ENCODE results near the gene TIGAR. TPM values are rescaled to one million over a fixed set of nuclear protein-coding genes. Genes with fewer than 3 reads are reported as not detected.
A peak's percentile ranks its signal among the peaks of the same experiment; 100 is the strongest.

Gene TIGAR
- total and polyA plus RNA-seq, 7 experiments from 2014 or later: 4.4 to 15.8 (median 8.2) TPM

GRCh38 chr12:4281173-4281654, 39.8 kb upstream of the TIGAR start:
- Mint-ChIP-seq H3K4me1 (peaks cover 56 to 97% (median 86%) of the 10 kb centered on the region in 7 donors), H3K36me3 (peaks cover 22 to 79% (median 38%) of the 10 kb centered on the region in 5 donors), H3K27ac (peak overlapping the region in 4 of 9 donors; percentile 30 to 90 (median 70)), H3K9me3 (peaks cover 0 to 3% (median 0%) of the 10 kb centered on the region in 11 donors), H3K27me3 (no peaks in the 10 kb centered on the region), H3K4me3 (peak overlapping the region in 1 of 10 donors; percentile 29)
- CTCF ChIA-PET: interaction anchor here (0.6 to 7.3 kb wide), 4 partner anchors 273 to 318 kb away, joined by 3 to 102 read pairs (median 3); no protein-coding TSS in a partner anchor
- H3K36me3 ChIP-seq (ENCODE audit: control insufficient read depth in 2 of 3, insufficient read depth in 3 of 3, low read length in 3 of 3): peaks cover 43 to 91% (median 58%) of the 10 kb centered on the region in 3 experiments
- ATAC-seq (no peak), DNase-seq (no peak)
- peak overlapping the region; percentile 39 for H3K27ac ChIP-seq (ENCODE audit: low read depth, low read length)
- intact Hi-C loops (cut with micrococcal nuclease): no loop called here
- no peaks in the 10 kb centered on the region for H3K27me3 ChIP-seq (ENCODE audit: control insufficient read depth in 2 of 2, insufficient read depth in 2 of 2, low read length in 2 of 2)
- no peaks in the 10 kb centered on the region for H3K9me3 ChIP-seq (ENCODE audit: control insufficient read depth in 2 of 3, low read length in 3 of 3)
- H3K4me3 ChIP-seq (ENCODE audit: low read length): no peak overlapping the region
- POLR2A ChIA-PET: interaction anchor here (0.9 to 1.2 kb wide), 2 partner anchors 12 to 17 kb away, joined by 3 to 6 read pairs; no protein-coding TSS in a partner anchor
- H3K4me1 ChIP-seq (ENCODE audit: control insufficient read depth in 2 of 2, insufficient read depth in 2 of 2, low read length in 2 of 2): peaks cover 30 to 57% of the 10 kb centered on the region in 2 donors

DNA sequence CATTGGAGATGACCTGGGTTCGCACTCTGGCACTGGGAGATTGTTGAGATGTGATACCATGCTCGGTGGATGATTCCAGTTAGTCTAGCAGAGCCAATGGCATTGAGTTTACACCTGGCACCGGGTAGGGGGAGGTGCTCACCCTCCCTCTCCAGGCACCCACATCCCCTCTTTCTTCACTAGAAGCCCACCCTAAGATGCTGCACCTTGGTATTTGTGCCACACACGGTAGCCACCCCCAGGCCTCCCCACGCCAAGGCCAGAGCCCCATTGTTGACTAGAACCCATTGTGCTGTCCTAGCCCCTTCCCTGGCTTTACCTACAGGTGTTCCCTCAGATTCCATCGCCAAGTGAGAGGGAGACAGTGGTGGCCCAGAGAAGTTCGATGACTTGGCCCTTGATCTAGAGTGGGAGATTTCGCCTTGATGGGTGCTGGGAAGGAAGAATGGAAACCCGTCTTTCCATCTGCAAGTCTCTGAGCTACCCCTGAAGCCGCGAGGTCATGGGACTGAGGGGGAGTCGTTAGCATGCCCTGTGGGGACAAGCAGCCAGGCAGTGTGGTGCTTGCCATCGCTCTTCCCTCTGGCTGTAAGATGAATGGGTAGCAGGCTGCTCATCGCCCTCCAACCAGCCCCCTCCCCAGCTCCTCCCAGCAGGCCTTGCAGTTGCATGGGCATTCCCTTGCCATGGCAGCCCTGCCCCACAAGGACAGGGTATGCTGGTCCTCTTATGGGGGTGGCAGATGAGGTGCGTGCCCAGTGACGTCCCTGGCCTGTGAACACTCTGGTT, 38.7 kb upstream of the TIGAR start:
- H3K36me3 ChIP-seq (ENCODE audit: control insufficient read depth in 2 of 3, insufficient read depth in 3 of 3, low read length in 3 of 3): peaks cover 47 to 99% (median 65%) of the 10 kb centered on the region in 3 experiments
- H3K27ac ChIP-seq (ENCODE audit: low read depth, low read length): no peak overlapping the region
- H3K27me3 ChIP-seq (ENCODE audit: control insufficient read depth in 2 of 2, insufficient read depth in 2 of 2, low read length in 2 of 2): no peaks in the 10 kb centered on the region
- Mint-ChIP-seq H3K9me3 (peaks cover 0 to 3% (median 0%) of the 10 kb centered on the region in 11 donors), H3K36me3 (peaks cover 19 to 77% (median 34%) of the 10 kb centered on the region in 5 donors), H3K27ac (peak overlapping the region in 7 of 9 donors; percentile 34 to 77 (median 62)), H3K27me3 (no peaks in the 10 kb centered on the region), H3K4me1 (peaks cover 56 to 97% (median 86%) of the 10 kb centered on the region in 7 donors), H3K4me3 (peak overlapping the region in 1 of 10 donors; percentile 32)
- H3K4me3 ChIP-seq (ENCODE audit: low read length): no peak overlapping the region
- CTCF ChIA-PET: no interaction called here
- POLR2A ChIA-PET: interaction anchor here (0.6 kb wide), 1 partner anchor 15 kb away, joined by 3 read pairs; no protein-coding TSS in a partner anchor
- ATAC-seq: no peak
- intact Hi-C loops (cut with micrococcal nuclease): no loop called here
- peaks cover 20 to 51% of the 10 kb centered on the region in 2 donors for H3K4me1 ChIP-seq (ENCODE audit: control insufficient read depth in 2 of 2, insufficient read depth in 2 of 2, low read length in 2 of 2)
- no peaks in the 10 kb centered on the region for H3K9me3 ChIP-seq (ENCODE audit: control insufficient read depth in 2 of 3, low read length in 3 of 3)
- DNase-seq: no peak

DNA sequence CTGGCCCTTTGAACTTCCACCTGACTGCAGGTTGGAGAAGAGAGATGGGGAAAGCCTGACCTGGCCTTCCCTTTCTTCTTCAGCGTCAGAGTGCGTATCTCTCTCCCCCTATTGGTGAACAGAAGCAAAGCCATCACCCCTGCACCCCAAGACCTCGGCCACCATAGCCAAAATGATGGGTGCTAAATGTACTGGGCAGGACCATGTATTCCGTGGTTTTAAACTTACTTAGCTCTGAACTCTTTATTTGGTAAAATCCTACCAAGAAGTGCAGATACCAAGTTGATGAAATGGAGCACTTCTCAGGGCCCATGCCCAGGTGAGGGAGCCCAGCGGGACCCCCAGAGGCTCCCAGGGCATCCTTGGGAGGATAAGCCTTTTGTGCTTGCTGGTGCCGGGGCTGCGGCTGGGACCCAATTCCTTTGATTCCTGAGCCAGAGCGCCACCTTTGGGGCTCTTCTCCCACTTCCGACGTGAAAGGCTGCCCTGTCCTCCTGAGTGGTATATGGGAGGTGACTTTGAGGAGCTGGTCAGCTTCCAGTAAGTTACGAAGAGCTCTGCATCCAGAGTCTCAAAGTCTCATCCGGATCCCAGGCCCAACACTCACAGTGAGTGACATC, 38.0 kb upstream of the TIGAR start:
- H3K4me1 ChIP-seq (ENCODE audit: control insufficient read depth in 2 of 2, insufficient read depth in 2 of 2, low read length in 2 of 2): peaks cover 16 to 44% of the 10 kb centered on the region in 2 donors

GRCh38 chr12:4283512-4284255, 37.3 kb upstream of the TIGAR start:
- Histone ChIP-seq H3K27ac (ENCODE audit: low read depth, low read length) (no peak overlapping the region), H3K36me3 (ENCODE audit: control insufficient read depth in 2 of 3, insufficient read depth in 3 of 3, low read length in 3 of 3) (peaks cover 44 to 99% (median 64%) of the 10 kb centered on the region in 3 experiments), H3K4me1 (ENCODE audit: control insufficient read depth in 2 of 2, insufficient read depth in 2 of 2, low read length in 2 of 2) (peaks cover 15 to 37% of the 10 kb centered on the region in 2 donors), H3K9me3 (ENCODE audit: control insufficient read depth in 2 of 3, low read length in 3 of 3) (no peaks in the 10 kb centered on the region), H3K27me3 (ENCODE audit: control insufficient read depth in 2 of 2, insufficient read depth in 2 of 2, low read length in 2 of 2) (no peaks in the 10 kb centered on the region), H3K4me3 (ENCODE audit: low read length) (no peak overlapping the region)
- H3K27me3 Mint-ChIP-seq: no peaks in the 10 kb centered on the region
- peaks cover 0 to 3% (median 0%) of the 10 kb centered on the region in 11 donors for H3K9me3 Mint-ChIP-seq
- peak overlapping the region in 3 of 10 donors; percentile 7 to 43 (median 13) for H3K4me3 Mint-ChIP-seq
- H3K36me3 Mint-ChIP-seq: peaks cover 19 to 77% (median 40%) of the 10 kb centered on the region in 5 donors
- ChIA-PET CTCF (interaction anchor here (1.0 kb wide), 1 partner anchor 9 kb away, joined by 3 read pairs; no protein-coding TSS in a partner anchor), POLR2A (interaction anchor here (0.7 to 0.9 kb wide), 2 partner anchors 9 to 16 kb away, joined by 4 read pairs; no protein-coding TSS in a partner anchor)
- no peak for ATAC-seq
- DNase-seq: no peak
- peak overlapping the region in 7 of 9 donors; percentile 21 to 89 (median 63) for H3K27ac Mint-ChIP-seq
- intact Hi-C loops (cut with micrococcal nuclease): no loop called here
- H3K4me1 Mint-ChIP-seq: peaks cover 67 to 97% (median 88%) of the 10 kb centered on the region in 7 donors

More for the DNA sequence above, 38.0 kb upstream of the TIGAR start:
- ChIA-PET POLR2A (interaction anchor here (0.6 to 0.7 kb wide), 2 partner anchors 9 to 14 kb away, joined by 3 to 4 read pairs; no protein-coding TSS in a partner anchor), CTCF (no interaction called here)
- Histone ChIP-seq H3K27me3 (ENCODE audit: control insufficient read depth in 2 of 2, insufficient read depth in 2 of 2, low read length in 2 of 2) (no peaks in the 10 kb centered on the region), H3K4me3 (ENCODE audit: low read length) (no peak overlapping the region), H3K27ac (ENCODE audit: low read depth, low read length) (no peak overlapping the region), H3K36me3 (ENCODE audit: control insufficient read depth in 2 of 3, insufficient read depth in 3 of 3, low read length in 3 of 3) (peaks cover 47 to 99% (median 65%) of the 10 kb centered on the region in 3 experiments), H3K9me3 (ENCODE audit: control insufficient read depth in 2 of 3, low read length in 3 of 3) (no peaks in the 10 kb centered on the region)
- Mint-ChIP-seq H3K27me3 (no peaks in the 10 kb centered on the region), H3K9me3 (peaks cover 0 to 3% (median 0%) of the 10 kb centered on the region in 11 donors), H3K4me1 (peaks cover 62 to 97% (median 88%) of the 10 kb centered on the region in 7 donors), H3K27ac (peak overlapping the region in 5 of 9 donors; percentile 50 to 77 (median 62)), H3K36me3 (peaks cover 19 to 76% (median 36%) of the 10 kb centered on the region in 5 donors), H3K4me3 (peak overlapping the region in 3 of 10 donors; percentile 13 to 32 (median 16))
- no peak for DNase-seq
- no peak for ATAC-seq
- intact Hi-C loops (cut with micrococcal nuclease): no loop called here

DNA sequence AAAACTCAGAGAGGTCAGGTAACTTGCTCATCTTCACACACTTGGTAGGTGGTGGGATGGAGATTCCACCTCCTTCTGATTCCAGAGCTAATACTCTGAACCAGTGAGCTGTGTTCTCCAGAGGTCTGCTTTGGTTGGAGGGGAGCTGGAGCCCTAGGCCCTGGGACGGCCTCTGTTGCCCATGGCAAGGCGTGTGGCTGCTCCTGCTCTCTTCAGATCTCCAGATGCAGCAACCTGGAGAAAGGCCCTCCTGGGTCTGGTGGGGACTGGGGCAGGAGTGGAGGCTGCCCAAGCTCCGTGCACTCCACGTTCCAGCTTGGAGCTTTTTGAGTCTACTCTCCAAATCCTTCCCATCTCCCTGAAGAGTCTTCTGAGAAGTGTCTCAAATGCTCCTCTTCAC, 36.7 kb upstream of the TIGAR start:
- Histone ChIP-seq H3K27me3 (ENCODE audit: control insufficient read depth in 2 of 2, insufficient read depth in 2 of 2, low read length in 2 of 2) (no peaks in the 10 kb centered on the region), H3K9me3 (ENCODE audit: control insufficient read depth in 2 of 3, low read length in 3 of 3) (no peaks in the 10 kb centered on the region), H3K36me3 (ENCODE audit: control insufficient read depth in 2 of 3, insufficient read depth in 3 of 3, low read length in 3 of 3) (peaks cover 42 to 99% (median 64%) of the 10 kb centered on the region in 3 experiments), H3K4me1 (ENCODE audit: control insufficient read depth in 2 of 2, insufficient read depth in 2 of 2, low read length in 2 of 2) (peaks cover 15 to 31% of the 10 kb centered on the region in 2 donors), H3K4me3 (ENCODE audit: low read length) (no peak overlapping the region), H3K27ac (ENCODE audit: low read depth, low read length) (no peak overlapping the region)
- POLR2A ChIA-PET: interaction anchor here (0.9 kb wide), 1 partner anchor 16 kb away, joined by 4 read pairs; no protein-coding TSS in a partner anchor
- intact Hi-C loops (cut with micrococcal nuclease): no loop called here
- no peaks in the 10 kb centered on the region for H3K27me3 Mint-ChIP-seq
- H3K9me3 Mint-ChIP-seq: peaks cover 0 to 3% (median 0%) of the 10 kb centered on the region in 11 donors
- H3K27ac Mint-ChIP-seq: peak overlapping the region in 2 of 9 donors; percentile 84 to 85
- H3K4me1 Mint-ChIP-seq: peaks cover 63 to 97% (median 88%) of the 10 kb centered on the region in 7 donors
- ATAC-seq: no peak
- peak overlapping the region in 1 of 10 donors; percentile 2 for H3K4me3 Mint-ChIP-seq
- H3K36me3 Mint-ChIP-seq: peaks cover 15 to 75% (median 39%) of the 10 kb centered on the region in 5 donors
- CTCF ChIA-PET: interaction anchor here (1.0 kb wide), 1 partner anchor 8 kb away, joined by 3 read pairs; no protein-coding TSS in a partner anchor
- DNase-seq: no peak

Data from naive thymus-derived CD4-positive, alpha-beta T cell (primary cell).